ENCODE measurements around the gene CSRNP2. TPM values are rescaled to one million over a fixed set of nuclear protein-coding genes. Genes with fewer than 3 reads are reported as not detected.

The CSRNP2 gene
- total and polyA plus RNA-seq, 2 of the 13 experiments (the other 11 are each of a cell fraction or from before 2014, with no cell fraction given), result 4.8 to 7.3 TPM

GRCh38 chr12:51023625-51024382, 59.6 kb downstream of the CSRNP2 start (continued):
- 0 out of 2 replicates have a peak, but pooled peaks have one; percentile 19 for TF ChIP-seq TFDP2 (CRISPR knock-in tag; IDR thresholded peaks at IDR 0.05)
- TF ChIP-seq, protein P1, sequence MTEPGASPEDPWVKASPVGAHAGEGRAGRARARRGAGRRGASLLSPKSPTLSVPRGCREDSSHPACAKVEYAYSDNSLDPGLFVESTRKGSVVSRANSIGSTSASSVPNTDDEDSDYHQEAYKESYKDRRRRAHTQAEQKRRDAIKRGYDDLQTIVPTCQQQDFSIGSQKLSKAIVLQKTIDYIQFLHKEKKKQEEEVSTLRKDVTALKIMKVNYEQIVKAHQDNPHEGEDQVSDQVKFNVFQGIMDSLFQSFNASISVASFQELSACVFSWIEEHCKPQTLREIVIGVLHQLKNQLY (CRISPR knock-in tag; IDR thresholded peaks at IDR 0.05), result no peak

DNA sequence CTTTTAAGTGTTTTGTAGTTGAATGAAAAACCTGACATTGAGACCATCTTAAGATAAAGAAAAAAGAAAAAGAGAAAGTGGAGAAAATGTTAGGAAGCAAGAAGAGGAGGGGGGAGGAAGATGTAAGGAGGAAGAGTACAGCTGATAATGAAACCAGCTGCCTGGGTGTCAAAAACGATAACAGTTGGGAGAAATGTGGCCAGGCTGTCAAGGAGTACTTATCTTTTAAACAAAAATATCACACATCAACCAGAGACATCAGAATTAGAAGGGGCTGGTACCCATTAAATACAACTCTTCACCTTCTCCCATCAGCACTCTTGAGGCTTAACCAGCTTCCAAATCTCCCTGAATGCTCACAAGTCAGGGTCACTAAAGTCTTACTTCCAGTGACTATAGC, 61.7 kb downstream of the CSRNP2 start:
- Histone ChIP-seq H3K9ac (ENCODE audit: insufficient read depth, low read depth, low read length) (no peak overlapping the region), H3K4me2 (ENCODE audit: low read depth, low read length) (0 out of 2 replicates have a peak overlapping the region, but pooled peaks have one; percentile 2), H2AFZ (ENCODE audit: low read length) (no peak overlapping the region), H3K27me3 (ENCODE audit: control insufficient read depth in 1 of 2, insufficient read depth in 2 of 2, low read length in 2 of 2) (no peaks in the 10 kb centered on the region; a peak in 1 of 5 replicates), H4K20me1 (ENCODE audit: insufficient read depth, low read length) (no peaks in the 10 kb centered on the region), H3K36me3 (replicated peaks in 1 of 2; ENCODE audit: control insufficient read depth in 1 of 2, insufficient read depth in 2 of 2, low read length in 2 of 2) (0 out of 5 replicates have a peak, but pooled peaks cover 0 to 7% of the 10 kb centered on the region in 2 experiments), H3K9me3 (ENCODE audit: low read length) (no peaks in the 10 kb centered on the region), H3K27ac (ENCODE audit: extremely low read length, insufficient read depth, low read length) (no peak overlapping the region), H3K4me1 (ENCODE audit: insufficient read depth, low read length) (peaks cover 75% of the 10 kb centered on the region), H3K4me3 (replicated peaks in 1 of 3; ENCODE audit: insufficient read depth in 1 of 3, low read depth in 2 of 3, low read length in 3 of 3) (no peak overlapping the region), H3K79me2 (ENCODE audit: insufficient read depth, low read length) (peaks cover 81% of the 10 kb centered on the region)
- ATAC-seq (no peak), FAIRE-seq (no peak), DNase-seq (ENCODE audit: low spot score) (no peak)
- WGBS (ENCODE audit: low lambda C conversion rate), result 95% methylated on average over 1 of the region's 1 CpG
- POLR2A ChIA-PET, result no interaction called here
- intact Hi-C loops (cut with micrococcal nuclease; ENCODE audit: unreplicated experiment) (loop anchor here (10.0 kb wide), 1 partner anchor 1897 kb away; no protein-coding TSS in a partner anchor), in situ Hi-C loops (cut with HindIII; ENCODE audit: extremely low pct_ligation_motif_present, low pct_unique_long_range_greater_than_20kb) (loop anchor here (10.0 kb wide), 1 partner anchor 197 kb away; no protein-coding TSS in a partner anchor)
- BruUV-seq (replicated peaks), result no TSS peak
- CTCF ChIA-PET (ENCODE audit: low intra/inter-chr PET ratio, low total read pairs), result no interaction called here
- TF ChIP-seq DBP (CRISPR knock-in tag; IDR thresholded peaks at IDR 0.05; ENCODE audit: not compliant biosample characterization), result no peak
- no peak for TF ChIP-seq PAXIP1 (CRISPR knock-in tag; conservative IDR thresholded peaks at IDR 0.05)
- no peak for TF ChIP-seq ZNF318 (CRISPR knock-in tag; IDR thresholded peaks at IDR 0.05)

Data from HepG2 (cell line).